Measurements from ENCODE around the gene EML5.

The EML5 gene

GRCh38 chr14:88563845-88564244 is 228.9 kb downstream of the EML5 start:
- no peak for DNase-seq

GRCh38 chr14:88562831-88563686 is 229.7 kb downstream of the EML5 start, which contains the start of gene ZC3H14:
TSS of gene ZC3H14 (plus strand) at chr14:88563037. CDS start at chr14:88563134, 97 bp downstream.
- DNase-seq, result peak in 54 of 56 donors; percentile 34 to 89 (median 77)

GRCh38 chr14:88562532-88562830 is 230.3 kb downstream of the EML5 start:
- no peak for DNase-seq

Measured in nucleus accumbens (tissue), 56 donors.